Fibroblast of pulmonary artery (primary cell): ENCODE measurements around the gene ZC3H12C.
"Not testable (repeated sequence)": the region's sequence is repeated elsewhere in the genome, so short reads cannot be mapped to it uniquely, and the experiment has no call there.

Experiments used
- DNase-seq: peaks from one replicate; pipeline ENCODE4 v3.0.0-alpha.2; 2010; ENCODE audit warnings: low read depth
- H3K4me3 ChIP-seq: replicated peaks from 2 replicates; pipeline ENCODE4 v1.5.1; 2011; ENCODE audit warnings: low read depth, mild to moderate bottlenecking, control low read depth, low read length, moderate library complexity
- CTCF ChIP-seq: IDR thresholded peaks from 2 replicates; pipeline ENCODE4 v1.5.1; 2011; ENCODE audit warnings: mild to moderate bottlenecking, control low read depth, low read length, inconsistent platforms; ENCODE audit errors: missing control alignments

The ZC3H12C gene

GRCh38 chr11:110056956-110057355 lies 36.2 kb upstream of the ZC3H12C start:
- no peak for DNase-seq
- TF ChIP-seq CTCF: no peak
- no peak overlapping the region for H3K4me3 ChIP-seq

GRCh38 chr11:110059706-110060463 lies 33.3 kb upstream of the ZC3H12C start:
- no peak for TF ChIP-seq CTCF
- DNase-seq: peak; percentile 40
- H3K4me3 ChIP-seq: no peak overlapping the region

- TF ChIP-seq CTCF: no peak
- no peak overlapping the region for H3K4me3 ChIP-seq
- no peak for DNase-seq
These were observed 31.9 kb upstream of the ZC3H12C start for GRCh38 chr11:110061296-110061695.

- no peak overlapping the region for H3K4me3 ChIP-seq
- TF ChIP-seq CTCF: no peak
- no peak for DNase-seq
These were observed 30.9 kb upstream of the ZC3H12C start for GRCh38 chr11:110062247-110062646.

GRCh38 chr11:110065189-110065588 lies 28.0 kb upstream of the ZC3H12C start:
- no peak overlapping the region for H3K4me3 ChIP-seq
- no peak for TF ChIP-seq CTCF
- no peak for DNase-seq

GRCh38 chr11:110068001-110068400 lies 25.2 kb upstream of the ZC3H12C start:
- not testable (repeated sequence) for H3K4me3 ChIP-seq, DNase-seq

GRCh38 chr11:110069158-110069737 lies 23.9 kb upstream of the ZC3H12C start:
- no peak for TF ChIP-seq CTCF
- no peak overlapping the region for H3K4me3 ChIP-seq
- peak; percentile 89 for DNase-seq
